ENCODE results near the gene RAD51B.

RAD51B gene

DNA sequence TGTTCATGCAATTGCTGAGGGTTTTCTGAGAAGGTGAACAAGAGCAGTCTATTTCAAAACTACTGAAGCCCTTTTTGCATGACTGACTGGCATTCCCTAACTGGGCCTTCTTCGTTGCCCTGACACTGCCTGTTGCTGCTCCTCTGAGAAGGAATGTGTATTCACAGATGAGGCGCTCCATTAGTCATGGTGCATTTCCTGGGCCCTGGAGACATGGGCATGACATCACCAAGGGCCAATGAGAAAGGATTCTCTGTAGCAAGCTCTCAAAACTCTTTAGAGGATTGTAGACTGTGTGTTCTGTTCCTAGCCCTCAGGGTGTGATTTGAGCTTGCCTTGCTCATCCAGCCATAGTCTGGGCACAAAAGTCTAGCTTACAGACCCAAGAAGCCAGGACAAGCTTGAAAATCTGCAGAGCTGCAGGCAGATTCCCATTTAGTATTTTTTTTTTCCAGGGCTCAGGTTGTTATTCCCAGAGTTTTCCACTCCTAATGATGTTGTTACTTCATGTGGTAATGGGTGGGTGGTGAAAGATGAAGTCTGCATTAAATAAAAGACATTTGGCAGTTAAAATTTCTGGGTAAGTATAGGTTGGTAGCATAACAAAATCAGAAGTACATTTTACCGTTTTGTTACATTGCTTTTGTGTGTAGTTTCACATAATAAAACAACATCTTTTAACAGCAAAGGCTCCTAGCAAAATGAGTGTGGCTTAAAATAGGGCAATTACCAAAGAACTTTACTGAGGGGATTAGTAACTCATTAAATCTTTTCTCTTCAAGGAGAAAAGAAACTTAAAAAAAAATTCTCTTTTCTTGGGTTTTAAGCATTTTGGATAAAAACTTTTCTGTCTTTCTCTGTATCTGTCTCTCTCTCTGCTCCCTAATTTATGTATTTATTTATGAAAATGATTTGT lies 318.4 kb downstream of the RAD51B start:
- FAIRE-seq (peak; percentile 100), DNase-seq (ENCODE audit: insufficient read length, low spot score) (peak; percentile 99)

DNA sequence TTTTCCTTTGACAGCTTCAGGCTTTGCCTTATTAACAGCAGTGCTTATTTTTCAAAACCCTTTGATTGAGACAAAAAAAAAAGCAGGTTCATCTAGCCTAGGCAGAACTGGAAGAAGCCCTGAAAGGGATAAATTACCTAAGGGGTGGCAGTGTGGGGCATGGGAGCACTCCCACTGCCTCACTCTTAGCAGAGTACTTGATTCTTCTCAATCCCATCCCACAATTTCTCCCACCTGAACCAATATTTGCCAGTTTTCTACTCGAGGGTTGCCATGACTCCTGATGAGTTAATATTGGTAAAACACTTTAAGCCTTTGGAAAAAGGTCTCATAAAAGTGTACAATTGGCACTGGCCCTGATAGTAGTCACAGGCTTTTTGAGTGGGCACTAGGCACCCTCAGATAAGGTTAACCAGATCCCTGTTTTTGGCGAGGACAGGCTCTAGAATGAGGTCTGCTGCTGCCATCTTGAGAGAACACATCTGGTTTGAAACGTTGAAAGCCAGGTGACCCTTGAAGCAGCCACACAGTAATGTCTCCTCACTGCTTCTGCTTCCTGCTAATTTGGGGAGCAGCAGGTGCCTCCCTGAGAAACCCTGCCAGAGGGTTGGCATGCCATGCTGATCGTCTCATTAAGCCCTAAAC lies 320.0 kb downstream of the RAD51B start:
- no peak for DNase-seq (ENCODE audit: insufficient read length, low spot score)
- FAIRE-seq, result no peak

DNA sequence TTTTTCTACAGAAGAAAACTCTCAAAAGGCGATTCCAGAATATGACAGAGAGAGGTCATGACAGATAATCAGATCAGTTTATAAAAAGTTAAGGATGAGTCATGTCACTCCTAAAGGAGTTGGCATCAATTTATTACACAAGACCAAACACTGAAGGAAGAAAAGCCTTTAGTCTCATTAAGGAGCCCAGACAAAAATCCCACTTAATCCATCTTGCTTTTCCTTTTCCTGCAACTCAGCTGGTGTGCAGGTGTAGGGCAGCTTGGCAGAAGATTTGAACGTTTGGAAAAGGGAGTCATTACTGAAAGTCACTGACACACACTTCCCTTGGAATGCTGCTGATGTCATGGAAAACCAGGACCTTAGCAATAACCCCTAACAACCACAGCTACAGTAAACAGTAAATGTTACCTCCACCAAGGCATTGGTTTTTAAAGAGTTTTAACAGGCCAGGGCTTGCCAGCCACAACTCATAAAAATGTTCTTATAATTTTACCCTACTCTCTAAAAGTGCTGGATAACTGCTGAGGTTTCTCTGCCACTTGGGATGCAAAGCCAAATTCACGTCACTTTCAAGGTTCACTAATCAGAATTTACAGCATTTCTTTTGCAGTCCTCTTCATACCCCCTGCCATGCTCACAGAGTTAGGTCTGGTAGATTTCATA lies 320.6 kb downstream of the RAD51B start:
- DNase-seq (ENCODE audit: insufficient read length, low spot score) (peak; percentile 97), FAIRE-seq (peak; percentile 100)

DNA sequence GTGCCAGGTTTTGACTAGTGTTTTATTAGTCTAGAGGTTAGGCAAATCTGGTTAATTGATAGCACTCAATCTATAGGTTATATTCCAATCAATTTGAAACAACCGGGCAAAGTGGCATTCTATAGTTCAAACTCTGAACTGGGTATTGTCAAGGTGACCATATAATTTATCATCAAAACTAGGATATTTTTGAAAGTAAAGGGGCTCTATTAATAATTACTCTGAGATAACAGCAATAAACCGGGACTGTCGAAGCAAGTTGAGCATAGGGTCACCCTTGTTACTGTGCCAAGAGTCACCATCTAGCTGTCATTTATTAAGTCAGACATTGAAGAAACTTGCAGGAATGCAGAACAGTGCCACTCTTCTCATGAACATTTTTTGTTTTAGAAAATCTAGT lies 321.2 kb downstream of the RAD51B start:
- DNase-seq (ENCODE audit: insufficient read length, low spot score) (no peak), FAIRE-seq (no peak)

DNA sequence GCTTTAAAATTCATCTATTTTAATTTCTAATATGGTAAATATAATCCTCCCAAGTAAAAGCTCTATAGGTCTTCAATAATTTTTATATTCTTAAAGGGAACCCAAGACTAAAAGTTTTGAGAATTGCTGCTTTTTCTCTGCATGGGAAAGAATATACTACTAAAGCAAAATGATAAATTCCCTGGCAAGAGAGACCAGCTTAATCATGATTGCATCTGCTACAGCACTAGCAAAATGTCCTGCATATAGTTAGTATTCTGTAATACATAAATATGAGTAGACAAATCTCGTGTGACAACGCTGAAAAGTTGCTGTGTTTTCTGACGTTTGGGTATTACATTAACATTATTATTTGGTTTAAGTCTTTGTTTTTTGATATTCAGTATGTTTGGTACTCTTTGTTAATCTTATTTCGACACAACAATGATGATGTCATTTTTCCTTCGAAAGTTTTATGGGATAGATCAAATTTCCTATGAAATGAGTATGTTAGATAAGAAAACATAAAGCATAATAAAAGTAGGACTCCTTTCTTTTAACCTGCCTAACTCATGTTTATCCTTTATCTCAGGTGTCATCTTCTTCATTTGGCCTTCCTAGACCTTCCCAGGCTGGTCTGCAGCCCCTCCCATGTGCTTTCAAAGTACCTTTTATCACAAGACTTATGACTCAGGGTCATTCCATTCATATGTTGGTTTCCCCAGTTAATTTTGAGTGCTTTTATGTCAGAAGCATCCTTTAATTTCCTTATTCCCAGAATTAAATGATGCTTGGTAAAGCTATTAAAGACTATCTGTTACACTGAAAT lies 321.9 kb downstream of the RAD51B start:
- DNase-seq (ENCODE audit: insufficient read length, low spot score), result no peak
- FAIRE-seq, result peak; percentile 96

DNA sequence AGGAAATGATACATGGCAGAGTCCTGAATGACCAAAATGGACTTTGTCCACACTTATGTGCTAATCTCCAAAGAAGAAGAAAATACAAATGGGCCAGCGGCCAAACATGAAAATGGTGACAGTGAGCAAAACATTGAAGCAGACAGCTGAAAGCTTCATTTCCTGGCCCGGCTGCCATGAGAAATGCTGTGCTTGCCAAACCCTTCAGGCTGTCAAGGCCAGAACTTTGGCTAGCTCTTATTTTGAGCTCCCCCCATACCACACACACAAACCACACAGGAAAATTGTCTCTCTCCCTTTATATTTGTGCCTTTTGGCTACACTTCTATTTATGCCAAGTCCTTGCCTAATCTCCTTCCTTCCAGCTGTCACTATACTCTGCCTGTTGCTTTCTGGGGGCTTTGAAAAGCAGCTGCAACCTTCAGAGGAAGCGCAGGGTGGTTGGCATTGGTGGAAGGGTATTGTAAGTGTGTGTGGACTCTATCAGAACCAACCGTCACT lies 323.8 kb downstream of the RAD51B start:
- peak; percentile 98 for FAIRE-seq
- no peak for DNase-seq (ENCODE audit: insufficient read length, low spot score)

DNA sequence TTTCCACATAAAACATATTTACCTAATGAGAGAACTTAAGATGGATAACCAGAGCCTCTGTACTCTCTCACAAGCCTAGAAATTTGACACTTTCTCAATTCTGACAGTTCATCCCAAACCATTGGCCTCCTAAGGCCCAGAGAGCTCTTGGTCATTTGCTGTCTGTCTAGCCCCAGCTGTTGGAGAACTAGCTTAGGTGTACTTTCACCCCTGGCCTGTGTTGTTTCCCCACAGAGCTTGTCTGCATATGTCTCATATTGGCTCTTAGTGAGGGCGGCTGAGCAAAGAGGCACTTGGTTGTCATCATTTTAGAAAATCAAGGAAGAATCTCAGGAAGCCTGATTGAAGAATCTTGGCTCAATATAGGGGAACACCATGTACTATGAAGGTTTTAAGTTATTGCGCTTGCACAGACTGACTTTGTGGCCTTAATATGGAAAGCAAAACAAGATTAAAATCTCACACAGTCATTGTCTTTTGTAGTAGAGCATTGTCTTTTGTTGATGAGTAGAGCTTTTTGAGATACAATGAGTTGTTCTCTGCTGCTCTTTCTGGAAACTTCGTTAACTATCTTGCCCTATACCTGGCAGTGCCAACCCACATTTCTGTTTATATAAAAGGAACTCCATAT lies 324.6 kb downstream of the RAD51B start:
- DNase-seq (ENCODE audit: insufficient read length, low spot score) (no peak), FAIRE-seq (peak; percentile 94)

DNA sequence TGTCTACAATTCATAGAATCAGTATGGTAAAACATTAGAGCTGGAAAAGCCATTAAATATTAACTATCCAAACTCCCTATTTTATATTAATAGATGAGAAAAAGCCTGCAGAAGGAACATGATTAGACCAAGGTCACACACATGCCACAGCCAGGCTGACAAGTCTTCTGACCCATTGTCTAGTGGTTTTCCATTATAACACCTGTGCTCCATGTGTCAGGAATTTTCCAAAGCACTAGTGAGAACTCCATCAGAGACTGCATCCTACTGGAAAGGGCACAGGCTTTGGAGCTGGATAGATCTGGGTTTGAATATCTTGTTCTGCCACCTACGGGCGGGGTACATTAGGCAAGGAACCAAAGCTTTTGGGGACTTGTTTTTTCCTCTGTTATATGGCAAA lies 325.5 kb downstream of the RAD51B start:
- peak; percentile 84 for FAIRE-seq
- DNase-seq (ENCODE audit: insufficient read length, low spot score), result no peak

DNA sequence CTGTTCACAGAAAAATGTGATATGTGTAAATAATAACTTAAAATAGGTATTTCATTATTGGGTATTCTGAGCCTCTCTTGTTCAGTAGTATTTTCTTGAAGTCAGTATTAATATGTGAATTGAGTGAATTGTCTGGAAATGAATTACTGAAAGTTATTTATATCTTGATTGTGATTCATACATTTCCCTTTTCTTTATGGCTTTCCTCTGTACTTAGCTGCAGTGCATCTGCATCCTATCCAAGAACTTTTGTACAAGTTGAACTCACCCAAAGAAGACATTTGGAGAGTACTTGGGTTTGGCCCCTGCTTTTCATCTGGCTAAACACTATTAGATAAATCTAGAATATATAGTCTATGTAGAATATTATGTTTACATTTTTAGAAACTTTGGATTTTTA lies 326.0 kb downstream of the RAD51B start:
- no peak for FAIRE-seq

DNA sequence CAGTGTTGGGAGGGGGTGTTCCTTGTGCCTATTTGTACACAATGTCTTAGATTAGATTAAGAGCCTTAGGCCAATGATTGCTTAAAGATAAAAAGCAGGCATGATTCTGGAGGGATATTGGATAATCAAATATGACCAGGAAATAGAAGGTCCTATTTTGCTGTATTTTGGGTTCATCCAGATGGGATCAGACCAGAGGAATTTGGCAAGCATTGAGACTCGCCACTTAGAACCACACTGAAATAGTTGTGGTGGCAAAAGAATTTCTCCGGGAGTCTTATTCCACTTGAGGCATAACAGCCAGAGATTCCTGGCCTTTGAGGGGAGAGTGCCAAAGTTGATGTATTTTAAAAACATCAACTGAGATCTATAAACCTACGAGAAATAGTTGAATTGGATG lies 327.2 kb downstream of the RAD51B start:
- FAIRE-seq (peak; percentile 99), DNase-seq (ENCODE audit: insufficient read length, low spot score) (peak; percentile 98)

More for the DNA sequence above, 326.0 kb downstream of the RAD51B start:
- DNase-seq (ENCODE audit: insufficient read length, low spot score), result no peak

DNA sequence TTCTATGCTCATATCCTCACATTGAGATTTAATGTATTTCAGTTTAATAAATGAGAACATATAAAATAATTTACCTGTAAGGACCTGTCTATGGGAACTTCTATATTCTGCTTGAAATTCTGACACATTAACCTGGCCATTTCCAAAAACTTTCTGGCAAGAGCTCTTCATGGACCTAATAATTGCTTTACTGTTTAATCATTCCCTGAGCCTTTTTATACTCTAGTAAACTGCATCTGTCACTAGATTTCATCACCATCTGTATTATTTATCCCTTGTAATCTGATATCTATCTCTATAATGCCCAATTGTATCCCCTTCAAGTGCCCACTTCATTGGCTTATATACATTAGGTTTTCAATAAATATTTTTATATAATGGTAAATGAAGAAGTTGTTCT lies 327.7 kb downstream of the RAD51B start:
- DNase-seq (ENCODE audit: insufficient read length, low spot score) (no peak), FAIRE-seq (no peak)

DNA sequence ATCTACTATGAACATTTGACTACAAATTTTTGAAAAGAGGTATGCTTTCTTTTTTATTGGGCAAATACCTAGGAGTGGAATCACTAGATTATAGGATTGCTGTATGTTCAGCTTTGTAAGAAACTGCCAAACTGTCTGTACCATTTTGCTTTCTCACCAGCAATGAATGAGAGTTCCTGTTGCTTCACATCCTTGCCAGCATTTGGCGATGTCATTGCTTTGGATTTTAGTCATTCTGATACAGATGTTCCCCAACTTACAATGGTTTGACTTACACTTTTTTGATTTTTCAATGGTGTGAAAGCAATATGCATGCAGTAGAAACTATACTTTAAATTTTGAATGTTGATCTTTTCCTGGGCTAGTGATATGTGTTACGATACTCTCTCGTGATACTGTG lies 328.7 kb downstream of the RAD51B start:
- FAIRE-seq (peak; percentile 97), DNase-seq (ENCODE audit: insufficient read length, low spot score) (no peak)

DNA sequence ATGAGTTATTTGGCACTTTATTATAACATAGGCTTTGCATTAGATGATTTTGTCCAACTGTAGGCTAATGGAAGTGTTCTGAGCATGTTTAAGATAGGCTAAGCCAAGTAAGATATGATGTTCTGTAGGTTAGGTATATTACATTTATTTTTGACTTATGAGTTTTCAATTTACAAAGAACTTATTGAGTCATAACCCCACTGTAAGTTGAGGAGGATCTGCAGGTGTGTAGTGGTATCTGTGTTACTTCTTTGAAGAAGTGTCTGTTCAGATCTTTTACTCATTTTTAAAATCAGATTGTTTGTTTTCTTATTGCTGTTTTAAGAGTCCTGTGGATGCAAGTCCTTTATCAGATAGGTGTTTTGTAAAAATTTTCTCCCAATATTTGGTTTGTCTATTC lies 329.2 kb downstream of the RAD51B start:
- no peak for FAIRE-seq
- DNase-seq (ENCODE audit: insufficient read length, low spot score), result no peak

DNA sequence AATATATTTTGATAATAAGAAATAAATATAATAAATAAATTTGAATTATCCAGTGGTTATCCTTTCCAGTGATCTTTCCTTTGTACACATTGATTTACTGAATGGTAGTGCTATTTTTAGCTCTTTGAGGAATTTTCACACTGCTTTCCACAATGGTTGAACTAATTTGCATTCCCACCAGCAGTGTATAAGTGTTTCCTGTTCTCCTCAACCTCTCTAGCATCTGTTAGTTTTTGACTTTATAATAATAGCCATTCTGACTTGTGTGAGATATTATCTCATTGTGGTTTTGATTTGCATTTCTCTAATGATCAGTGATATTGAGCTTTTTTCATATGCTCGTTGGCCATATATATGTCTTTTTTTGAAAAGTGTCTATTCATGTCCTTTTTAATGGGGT lies 333.7 kb downstream of the RAD51B start:
- no peak for DNase-seq (ENCODE audit: insufficient read length, low spot score)
- peak; percentile 84 for FAIRE-seq

DNA sequence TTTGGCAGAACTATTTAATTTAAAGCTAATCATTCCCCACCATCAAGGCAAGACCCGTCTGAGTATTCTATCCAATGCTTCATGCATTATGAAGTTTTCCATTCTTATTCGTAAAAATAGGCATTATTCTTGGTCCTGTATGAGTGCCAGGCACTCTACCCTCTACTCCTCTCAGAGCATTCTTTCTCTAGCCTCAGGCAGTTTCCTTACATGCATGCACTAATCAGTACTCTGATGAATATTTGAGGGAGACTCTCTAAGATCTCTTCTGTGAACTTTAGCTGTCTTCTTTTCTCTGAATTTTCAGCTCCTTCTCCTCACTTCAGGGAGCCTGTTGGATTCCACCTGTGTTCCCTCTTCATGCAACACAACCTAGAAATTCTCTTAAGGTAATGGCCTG lies 334.7 kb downstream of the RAD51B start:
- FAIRE-seq (peak; percentile 93), DNase-seq (ENCODE audit: insufficient read length, low spot score) (no peak)

DNA sequence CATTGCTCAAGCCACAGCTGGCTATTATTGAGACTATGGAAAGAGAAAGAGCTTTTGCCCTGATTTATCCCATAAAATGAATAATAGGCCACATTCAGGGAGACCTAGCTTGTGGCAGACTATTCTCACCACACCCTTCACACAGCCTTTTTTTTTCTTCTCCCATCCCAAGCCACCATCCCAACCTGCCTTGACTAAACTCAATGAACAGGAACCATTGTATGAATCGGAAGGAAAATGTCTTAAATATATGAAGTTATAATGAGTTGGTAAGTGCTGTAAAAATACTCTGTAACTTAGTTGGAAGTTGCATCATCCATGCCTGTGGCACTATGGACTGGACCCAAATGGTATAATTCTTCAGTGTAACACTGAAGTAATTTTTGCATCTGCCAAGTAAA lies 338.4 kb downstream of the RAD51B start:
- peak; percentile 89 for FAIRE-seq
- DNase-seq (ENCODE audit: insufficient read length, low spot score), result no peak

DNA sequence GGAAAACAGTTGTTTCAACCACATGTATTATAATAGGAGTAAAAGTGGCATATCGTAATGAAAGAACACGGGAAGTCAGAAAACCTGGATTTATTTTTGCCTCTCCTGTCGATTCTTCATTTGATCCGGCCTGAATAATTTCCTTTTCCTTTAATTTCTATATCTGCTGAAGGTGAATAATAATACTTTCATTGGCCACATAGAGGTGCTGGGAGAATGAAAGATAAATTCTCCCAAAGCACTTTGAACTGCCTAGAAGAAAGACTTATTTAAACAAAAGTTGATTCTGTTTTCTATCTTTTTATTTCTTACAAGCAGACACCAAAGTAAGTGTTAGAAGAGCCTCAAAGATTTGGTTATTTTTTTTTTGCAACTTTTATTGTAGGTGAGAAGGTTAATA lies 339.1 kb downstream of the RAD51B start:
- peak; percentile 76 for FAIRE-seq

DNA sequence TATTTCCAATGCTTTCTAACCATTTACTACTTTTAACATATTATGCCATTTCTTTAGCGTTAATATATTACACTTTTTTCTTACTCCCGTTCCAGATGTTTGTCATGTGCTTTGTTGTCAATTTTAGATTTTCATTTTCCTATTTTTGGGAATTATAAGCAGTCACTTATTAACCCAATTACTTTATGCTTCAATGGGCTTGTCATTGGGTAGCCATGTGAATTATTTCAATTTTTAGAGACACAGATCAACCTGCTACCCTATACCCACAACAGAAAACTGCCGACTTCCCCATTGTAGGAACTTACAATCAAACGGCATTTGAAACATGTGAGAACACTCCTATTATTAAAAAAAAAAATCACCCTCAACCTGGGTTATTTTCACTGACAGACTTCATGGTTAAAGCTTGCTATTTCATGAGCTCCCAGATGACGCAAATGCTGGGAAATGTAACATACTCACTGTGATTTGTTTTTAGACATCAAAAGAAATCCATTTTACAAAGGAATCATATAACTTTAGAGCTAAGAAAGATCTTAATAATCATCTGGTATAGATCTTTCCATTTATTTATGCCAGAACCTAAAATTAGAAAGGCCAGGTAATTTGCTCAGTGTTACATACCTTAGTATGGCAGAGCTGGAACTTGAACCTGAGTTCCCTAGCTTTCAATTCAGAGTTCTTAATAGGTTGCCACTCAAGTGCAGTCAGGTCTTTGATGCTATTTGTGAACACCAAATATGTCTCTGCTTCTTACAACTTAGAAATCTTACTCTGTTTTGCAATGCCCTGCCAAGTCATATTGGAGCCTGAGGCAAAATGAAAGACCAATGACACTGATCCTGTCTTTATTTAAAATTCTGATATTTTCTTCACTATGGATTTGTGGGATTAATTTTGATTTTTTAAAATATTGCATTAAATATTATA lies 340.4 kb downstream of the RAD51B start:
- DNase-seq (ENCODE audit: insufficient read length, low spot score) (no peak), FAIRE-seq (peak; percentile 74)

More for the DNA sequence above, 339.1 kb downstream of the RAD51B start:
- DNase-seq (ENCODE audit: insufficient read length, low spot score), result no peak

Data from HTR-8/SVneo (cell line).